OCI-LY1 (cell line): ENCODE measurements around the gene PAFAH1B2.

Experiments used
- H2AFZ ChIP-seq: fragments of 200-600 bp; sonication (generic), shearing (Covaris generic); 2 replicates; pipeline ENCODE4 v1.6.0; 2014; ENCODE audit warnings: antibody characterized with exemption, mild to moderate bottlenecking, low read length
- H3F3A ChIP-seq: fragments of 200-600 bp; sonication (generic), shearing (Covaris generic); 2 replicates; pipeline ENCODE4 v1.6.0; 2014; ENCODE audit warnings: mild to moderate bottlenecking, antibody characterized with exemption, low read length, moderate library complexity; ENCODE audit not compliant: insufficient read depth
- H3K27ac ChIP-seq: fragments of 200-600 bp; sonication (generic); 2 replicates; pipeline ENCODE4 v1.5.1; 2014; ENCODE audit warnings: low read length, mixed run types, mild to moderate bottlenecking, low read depth; ENCODE audit not compliant: poor library complexity, severe bottlenecking
- H3K27me3 ChIP-seq: fragments of 200-600 bp; sonication (generic); 2 replicates; pipeline ENCODE4 v1.6.0; 2014; ENCODE audit warnings: antibody characterized with exemption, mild to moderate bottlenecking, low read length, moderate library complexity; ENCODE audit not compliant: insufficient read depth
- H3K36me3 ChIP-seq: fragments of 200-600 bp; sonication (generic); 2 replicates; pipeline ENCODE4 v1.6.1; 2014; ENCODE audit warnings: mild to moderate bottlenecking, antibody characterized with exemption, low read length, moderate library complexity, mixed read lengths; ENCODE audit not compliant: insufficient read depth
- H3K4me1 ChIP-seq: fragments of 200-600 bp; sonication (generic); 2 replicates; pipeline ENCODE4 v1.5.1; 2014; ENCODE audit warnings: mild to moderate bottlenecking, low read length, moderate library complexity; ENCODE audit not compliant: insufficient read depth, severe bottlenecking
- H3K4me2 ChIP-seq: fragments of 200-600 bp; sonication (generic), shearing (Covaris generic); 2 replicates; pipeline ENCODE4 v1.6.1; 2014; ENCODE audit warnings: low read length
- H3K4me3 ChIP-seq: fragments of 200-600 bp; sonication (generic); 2 replicates; pipeline ENCODE4 v1.5.1; 2014; ENCODE audit warnings: low read length, low read depth, mild to moderate bottlenecking, mixed read lengths; ENCODE audit not compliant: poor library complexity, severe bottlenecking
- H3K79me2 ChIP-seq: fragments of 200-600 bp; shearing (Covaris generic); 2 replicates; pipeline ENCODE4 v1.6.1; 2016; ENCODE audit warnings: mixed run types, low read length, mixed read lengths; ENCODE audit not compliant: insufficient read depth
- H3K9ac ChIP-seq: fragments of 200-600 bp; sonication (generic), shearing (Covaris generic); 2 replicates; pipeline ENCODE4 v1.6.1; 2014; ENCODE audit warnings: mild to moderate bottlenecking, low read length, mixed read lengths
- H3K9me2 ChIP-seq: fragments of 200-600 bp; sonication (generic), shearing (Covaris generic); 2 replicates; pipeline ENCODE4 v1.6.1; 2014; ENCODE audit warnings: low read depth, mild to moderate bottlenecking, low read length, mixed read lengths
- H3K9me3 ChIP-seq: fragments of 200-600 bp; shearing (Covaris generic); 2 replicates; pipeline ENCODE4 v1.6.1; 2014; ENCODE audit warnings: low read length, mixed read lengths
- H4K20me1 ChIP-seq: fragments of 200-600 bp; sonication (generic), shearing (Covaris generic); 2 replicates; pipeline ENCODE4 v1.6.0; 2016; ENCODE audit warnings: mild to moderate bottlenecking, low read length; ENCODE audit not compliant: insufficient read depth
- CTCF ChIP-seq: fragments of 200-600 bp; sonication (generic), shearing (Covaris generic); IDR thresholded peaks from 2 replicates; pipeline ENCODE4 v1.5.1; 2017; ENCODE audit warnings: mild to moderate bottlenecking, antibody characterized with exemption, low read length, moderate library complexity, mixed read lengths
- EZH2 ChIP-seq: fragments of 200-600 bp; sonication (generic), shearing (Covaris generic); IDR thresholded peaks from 2 replicates; pipeline ENCODE4 v1.8.0; 2017; ENCODE audit warnings: borderline replicate concordance, mixed run types, mild to moderate bottlenecking, antibody characterized with exemption, low read length, moderate library complexity, mixed read lengths

PAFAH1B2 gene

GRCh38 chr11:117157507-117157906 lies 13.4 kb downstream of the PAFAH1B2 start:
- H3K79me2 ChIP-seq = peaks cover 70% of the 10 kb centered on the region
- H3K4me2 ChIP-seq = no peak overlapping the region
- H3K36me3 ChIP-seq = peaks cover 69% of the 10 kb centered on the region
- H3K4me1 ChIP-seq = peaks cover 7% of the 10 kb centered on the region
- H3K4me3 ChIP-seq = no peak overlapping the region
- no peaks in the 10 kb centered on the region for H3K27me3 ChIP-seq
- H2AFZ ChIP-seq = no peak overlapping the region
- no peak overlapping the region for H3K9ac ChIP-seq
- H3K27ac ChIP-seq = no peak overlapping the region
- no peaks in the 10 kb centered on the region for H3K9me2 ChIP-seq
- H3F3A ChIP-seq = no peaks in the 10 kb centered on the region
- no peaks in the 10 kb centered on the region for H4K20me1 ChIP-seq
- no peak for TF ChIP-seq CTCF
- no peak for TF ChIP-seq EZH2
- no peaks in the 10 kb centered on the region for H3K9me3 ChIP-seq

- Histone ChIP-seq H3K79me2 (peaks cover 46% of the 10 kb centered on the region), H3K27me3 (no peaks in the 10 kb centered on the region), H3F3A (no peaks in the 10 kb centered on the region), H4K20me1 (no peaks in the 10 kb centered on the region), H3K9me3 (no peaks in the 10 kb centered on the region), H3K27ac (no peak overlapping the region), H2AFZ (no peak overlapping the region), H3K4me3 (no peak overlapping the region), H3K36me3 (peaks cover 71% of the 10 kb centered on the region), H3K4me1 (peaks cover 7% of the 10 kb centered on the region), H3K9ac (no peak overlapping the region), H3K9me2 (no peaks in the 10 kb centered on the region), H3K4me2 (no peak overlapping the region)
- TF ChIP-seq CTCF = no peak
- no peak for TF ChIP-seq EZH2
Measured at GRCh38 chr11:117159892-117160291, 15.8 kb downstream of the PAFAH1B2 start.

GRCh38 chr11:117160826-117161225 lies 16.7 kb downstream of the PAFAH1B2 start:
- Histone ChIP-seq H3K36me3 (peaks cover 71% of the 10 kb centered on the region), H3K4me1 (peaks cover 5% of the 10 kb centered on the region), H3K27ac (no peak overlapping the region), H3K9me3 (no peaks in the 10 kb centered on the region), H3K4me2 (no peak overlapping the region), H3K4me3 (no peak overlapping the region), H3K27me3 (no peaks in the 10 kb centered on the region), H3F3A (no peaks in the 10 kb centered on the region), H3K79me2 (peaks cover 37% of the 10 kb centered on the region), H4K20me1 (no peaks in the 10 kb centered on the region), H3K9ac (no peak overlapping the region), H3K9me2 (no peaks in the 10 kb centered on the region), H2AFZ (no peak overlapping the region)
- TF ChIP-seq EZH2 = no peak
- TF ChIP-seq CTCF = no peak
